ENCODE measurements around the gene RALA.

GRCh38 chr7:39623732-39624441, 515 bp downstream of the RALA start:
- no peak for TF ChIP-seq CTCF (IDR thresholded peaks at IDR 0.05)
- no peak for TF ChIP-seq ZFX (IDR thresholded peaks at IDR 0.05; ENCODE audit: borderline replicate concordance)

Measured in 22Rv1 (cell line).